GM12878 (cell line): Measurements from ENCODE around the gene ORM2. TPM values are rescaled to one million over a fixed set of nuclear protein-coding genes. Genes with fewer than 3 reads are reported as not detected.

Experiments used
- ATAC-seq: fragments of 200-7000 bp; cut with Tn5 transposase; 3 replicates; pipeline ENCODE4 v1.9.1; 2020; ENCODE audit warnings: mild to moderate bottlenecking, moderate library complexity
- BruUV-seq: library from RNA; stranded (reverse); fragments of 400-500 nt; replicated peaks from 2 replicates; lab custom pipeline; 2021; lab: Mats Ljungman, UMichigan
- CTCF ChIA-PET: fragments of 300-600 bp; sonication (Branson Sonifier 250); formaldehyde crosslinking; extraction: SDS; loops from one replicate; lab custom pipeline; 2021; ENCODE audit warnings: inconsistent platforms; lab: Yijun Ruan, JAX
- POLR2A ChIA-PET: fragments of 350-600 bp; formaldehyde crosslinking; extraction: SDS; loops from one replicate; lab custom pipeline; 2021; ENCODE audit warnings: inconsistent platforms; lab: Charles Lee
- RAD21 ChIA-PET: fragments of 300-600 bp; sonication (Branson Sonifier 250); formaldehyde crosslinking; loops from one replicate; lab custom pipeline; 2023; ENCODE audit warnings: antibody characterized with exemption; ENCODE audit not compliant: unreplicated experiment; lab: Charles Lee
- SMC1A ChIA-PET: fragments of 300-600 bp; sonication (Branson Sonifier 250); formaldehyde crosslinking; loops from one replicate; lab custom pipeline; 2023; ENCODE audit not compliant: unreplicated experiment, uncharacterized antibody; lab: Charles Lee
- DNase-seq: peaks from one replicate; pipeline ENCODE4 v3.0.0-alpha.2; 2011; ENCODE audit warnings: low read depth, low spot score
- FAIRE-seq: peaks from 3 replicates; lab custom pipeline; 2011; peaks lifted over from hg19 to GRCh38; lab: Jason Lieb, UNC
- H2AFZ ChIP-seq: 2 replicates; pipeline ENCODE4 v1.6.0; 2011; ENCODE audit warnings: low read depth, low read length, control low read depth; ENCODE audit not compliant: control insufficient read depth
- H3K27ac ChIP-seq: 2 replicates; pipeline ENCODE4 v1.5.1; 2011; ENCODE audit warnings: control low read depth; ENCODE audit not compliant: control insufficient read depth, insufficient read depth
- H3K27me3 ChIP-seq, 2 experiments: replicated peaks in 1 of 2; 2 replicates each; pipeline versions ENCODE4 v1.6.0 to v1.6.1; 2011; ENCODE audit warnings: low read length in 1 of 2; ENCODE audit not compliant: control insufficient read depth in 2 of 2, insufficient read depth in 2 of 2
- H3K36me3 ChIP-seq, 2 experiments: 2 replicates each; pipeline ENCODE4 v1.5.1; 2011; ENCODE audit warnings: low read length in 1 of 2; ENCODE audit not compliant: control insufficient read depth in 2 of 2, insufficient read depth in 2 of 2
- H3K4me1 ChIP-seq: 2 replicates; pipeline ENCODE4 v1.6.1; 2011; ENCODE audit warnings: mild to moderate bottlenecking, low read length, moderate library complexity, mixed read lengths; ENCODE audit not compliant: control insufficient read depth, insufficient read depth
- H3K4me2 ChIP-seq: 2 replicates; pipeline ENCODE4 v1.6.0; 2011; ENCODE audit warnings: control low read depth; ENCODE audit not compliant: control insufficient read depth, insufficient read depth
- H3K4me3 ChIP-seq: fragments of 200-600 bp; sonication (generic); 2 replicates; pipeline ENCODE4 v1.5.1; 2016
- H3K79me2 ChIP-seq: 2 replicates; pipeline ENCODE4 v1.6.0; 2011; ENCODE audit warnings: low read length; ENCODE audit not compliant: control insufficient read depth, insufficient read depth
- H3K9ac ChIP-seq: 2 replicates; pipeline ENCODE4 v1.8.0; 2011; ENCODE audit warnings: low read length, control low read depth, mixed read lengths; ENCODE audit not compliant: control insufficient read depth, insufficient read depth
- H3K9me3 ChIP-seq: replicated peaks from 3 replicates; pipeline ENCODE4 v1.5.1; 2011; ENCODE audit warnings: mild to moderate bottlenecking, low read length; ENCODE audit not compliant: control insufficient read depth, insufficient read depth
- H4K20me1 ChIP-seq: 2 replicates; pipeline ENCODE4 v1.6.0; 2011; ENCODE audit not compliant: control insufficient read depth, insufficient read depth
- IRF5 ChIP-seq: fragments of 450-650 bp; IDR thresholded peaks from 2 replicates; pipeline ENCODE4 v1.6.1; 2017; ENCODE audit warnings: borderline replicate concordance
- POLR2A ChIP-seq: IDR thresholded peaks from 2 replicates; pipeline ENCODE4 v1.6.1; 2011; ENCODE audit warnings: low read depth, mild to moderate bottlenecking, low read length
- YY1 ChIP-seq: IDR thresholded peaks from 2 replicates; pipeline ENCODE4 v1.6.1; 2011; ENCODE audit warnings: low read depth, mild to moderate bottlenecking, low read length
- WGBS: methylation state at CpG from one replicate; pipeline ENCODE4 v1.1.6; 2016; ENCODE audit warnings: low lambda C conversion rate; ENCODE audit not compliant: insufficient replicate concordance, insufficient coverage; ENCODE audit errors: missing lambda C conversion rate; 5-methylcytosine and 5-hydroxymethylcytosine counted together
- in situ Hi-C: fragments of 300-500 bp; cut with MboI; formaldehyde crosslinking; loops from 9 replicates; pipeline ENCODE4 v1.14.3; 2018; ENCODE audit warnings: mixed read lengths
- intact Hi-C: fragments of 100-400 bp; cut with micrococcal nuclease; formaldehyde crosslinking; loops from one replicate; pipeline ENCODE4 v1.14.2; 2022; ENCODE audit not compliant: unreplicated experiment
- polyA plus RNA-seq, 11 experiments: library from polyadenylated mRNA; depleted of rRNA in 4 of 11; unstranded in 6 of 11; stranded (reverse) in 5 of 11; fragments of >200 nt; fragmentation: Nextera tagmentation in 4 of 11; fragmentation: Illumina TruSeq in 1 of 11; extraction: Ambion mirVana in 4 of 11; extraction: Trizol in 1 of 11; gene quantifications; 1 replicate in 1 of 11; 2 replicates in 10 of 11; pipeline versions ENCODE4 v1.2.1 to v1.2.3, GENCODE V29; 2011 to 2016; ENCODE audit warnings: inconsistent platforms in 2 of 11, missing spikeins in 2 of 11, low read depth in 1 of 11
- total RNA-seq, 4 experiments: library from RNA; depleted of rRNA in 3 of 4; stranded (reverse); fragments of >200 nt in 3 of 4; fragmentation: Illumina TruSeq in 1 of 4; extraction: Trizol in 1 of 4; gene quantifications; 2 replicates each; pipeline versions ENCODE4 v1.2.1 to v1.2.3, GENCODE V29; 2013 to 2021

ORM2 gene
- total and polyA plus RNA-seq, 10 of the 15 experiments (the other 5 are each of a cell fraction or from before 2014, with no cell fraction given) = 0.64 TPM; not detected in 9

GRCh38 chr9:114336699-114337395 lies 7.2 kb downstream of the ORM2 start:
- Histone ChIP-seq H3K27ac (no peak overlapping the region), H3K9me3 (peaks cover 3% of the 10 kb centered on the region; the same call in 2 of the 3 replicates), H3K27me3 (no peaks in the 10 kb centered on the region), H3K4me3 (no peak overlapping the region), H3K4me1 (peaks cover 6% of the 10 kb centered on the region; the same call in 1 of the 2 replicates), H3K9ac (no peak overlapping the region), H3K4me2 (no peak overlapping the region), H4K20me1 (0 out of 2 replicates have a peak, but pooled peaks cover 4% of the 10 kb centered on the region), H3K79me2 (no peaks in the 10 kb centered on the region), H2AFZ (no peak overlapping the region), H3K36me3 (peaks cover 36 to 47% of the 10 kb centered on the region in 2 experiments)
- no peak for FAIRE-seq
- CTCF ChIA-PET = interaction anchor here (0.6 to 6.6 kb wide), 4 partner anchors 50 to 317 kb away, joined by 3 to 122 read pairs (median 24); partner anchors contain the start of gene AKNA
- in situ Hi-C loops = no loop called here
- no peak for ATAC-seq
- BruUV-seq = no TSS peak
- RAD21 ChIA-PET = interaction anchor here (0.6 to 3.0 kb wide), 4 partner anchors 34 to 171 kb away, joined by 3 to 9 read pairs (median 4); partner anchors contain the start of gene AKNA
- intact Hi-C loops = no loop called here
- SMC1A ChIA-PET = interaction anchor here (1.2 to 1.3 kb wide), 2 partner anchors 9 to 69 kb away, joined by 3 read pairs; no protein-coding TSS in a partner anchor
- DNase-seq = no peak
- WGBS = 97% methylated on average over 20 of the region's 23 CpGs
- POLR2A ChIA-PET = interaction anchor here (0.9 kb wide), 1 partner anchor 53 kb away, joined by 3 read pairs; no protein-coding TSS in a partner anchor
- TF ChIP-seq IRF5 (no peak), POLR2A (peak; percentile 20; the same call in 1 of the 2 replicates), YY1 (no peak)
